Gastrocnemius medialis (tissue), 4 donors: ENCODE data around the gene SCN2B. TPM values are rescaled to one million over a fixed set of nuclear protein-coding genes. Genes with fewer than 3 reads are reported as not detected.
A peak's percentile ranks its signal among the peaks of the same experiment; 100 is the strongest.

ENCODE experiments used
- ATAC-seq, 2 donors: fragments of 150-250 bp; one replicate each; pipeline ENCODE4 v1.9.1; 2016
- DNase-seq, 2 donors: peaks; one replicate each; pipeline ENCODE4 v3.0.0-alpha.2; 2019
- H3K27ac ChIP-seq, 4 donors: fragments of 200-600 bp; sonication (generic); 1 replicate in 1 of 4; 2 replicates in 3 of 4; pipeline ENCODE4 v1.5.1; 2016 to 2018; ENCODE audit warnings: mild to moderate bottlenecking in 2 of 4, moderate library complexity in 1 of 4
- H3K27me3 ChIP-seq, 3 donors: fragments of 200-600 bp; sonication (generic) in 2 of 3; 1 replicate in 1 of 3; 2 replicates in 2 of 3; pipeline versions ENCODE4 v1.5.1 to v1.6.0; 2016 to 2019; ENCODE audit warnings: mild to moderate bottlenecking in 1 of 3, moderate library complexity in 1 of 3
- H3K36me3 ChIP-seq, 2 donors: fragments of 200-600 bp; sonication (generic) in 1 of 2; one replicate each; pipeline ENCODE4 v1.5.1; 2017 to 2018
- H3K4me1 ChIP-seq, 2 donors: fragments of 200-600 bp; sonication (generic) in 1 of 2; one replicate each; pipeline ENCODE4 v1.5.1; 2016 to 2017; ENCODE audit warnings: mild to moderate bottlenecking in 2 of 2
- H3K4me3 ChIP-seq, 4 donors: fragments of 200-600 bp; sonication (generic) in 3 of 4; 1 replicate in 1 of 4; 2 replicates in 3 of 4; pipeline ENCODE4 v1.5.1; 2016 to 2019; ENCODE audit warnings: mild to moderate bottlenecking in 2 of 4
- H3K9me3 ChIP-seq, 3 donors: fragments of 200-600 bp; sonication (generic) in 2 of 3; 1 replicate in 1 of 3; 2 replicates in 2 of 3; pipeline ENCODE4 v1.5.1; 2016 to 2019
- CTCF ChIP-seq, 5 experiments: fragments of 450-650 bp in 3 of 5; fragments of 200-600 bp in 2 of 5; sonication (generic) in 2 of 5; IDR thresholded peaks in 4 of 5; conservative IDR thresholded peaks in 1 of 5; 1 replicate in 4 of 5; 2 replicates in 1 of 5; pipeline ENCODE4 v1.5.1; 2016 to 2019; ENCODE audit warnings: antibody characterized with exemption in 5 of 5, mild to moderate bottlenecking in 3 of 5, moderate library complexity in 3 of 5
- POLR2A ChIP-seq, 2 donors: fragments of 450-650 bp; IDR thresholded peaks; one replicate each; pipeline ENCODE4 v1.6.1; 2017; ENCODE audit warnings: antibody characterized with exemption in 2 of 2, mild to moderate bottlenecking in 2 of 2, moderate library complexity in 2 of 2
- in situ Hi-C, 4 donors: fragments of 200-750 bp; cut with MboI; loops; one replicate each; pipeline versions ENCODE4 v1.15.0 to v1.8.0; 2017; ENCODE audit warnings: low sequenced_read_pairs in 4 of 4
- intact Hi-C: fragments of 100-400 bp; cut with DNase I; formaldehyde crosslinking; loops from one replicate; pipeline ENCODE4 v1.15.1; 2023; ENCODE audit warnings: low total_unique reads
- total RNA-seq, 4 donors: library from RNA; depleted of rRNA; stranded (reverse); fragments of >200 nt; gene quantifications; one replicate each; pipeline versions ENCODE4 v1.1.0 to v1.2.3, GENCODE V29; 2016

Gene SCN2B
- total RNA-seq, 4 donors from 2014 or later = 0.10 to 1.9 (median 0.24) TPM; not detected in 1

- Histone ChIP-seq H3K4me1 (no peaks in the 10 kb centered on the region), H3K36me3 (no peaks in the 10 kb centered on the region), H3K27ac (peak overlapping the region in 1 of 4 donors; percentile 4), H3K27me3 (peaks cover 0 to 10% (median 8%) of the 10 kb centered on the region in 3 donors), H3K9me3 (no peaks in the 10 kb centered on the region), H3K4me3 (no peak overlapping the region)
- no peak for ATAC-seq
- DNase-seq = no peak
- TF ChIP-seq POLR2A (IDR thresholded peaks at IDR 0.05) (no peak), CTCF (IDR thresholded peaks at IDR 0.05 in 4 of 5, conservative IDR thresholded peaks at IDR 0.05 in 1 of 5) (no peak)
- in situ Hi-C loops = loop anchor here in 1 of 4 donors (10.0 kb wide), 1 partner anchor 89 kb away; no protein-coding TSS in a partner anchor
- intact Hi-C loops = no loop called here
These were observed 29.4 kb upstream of the SCN2B start for GRCh38 chr11:118205606-118206378.

DNA sequence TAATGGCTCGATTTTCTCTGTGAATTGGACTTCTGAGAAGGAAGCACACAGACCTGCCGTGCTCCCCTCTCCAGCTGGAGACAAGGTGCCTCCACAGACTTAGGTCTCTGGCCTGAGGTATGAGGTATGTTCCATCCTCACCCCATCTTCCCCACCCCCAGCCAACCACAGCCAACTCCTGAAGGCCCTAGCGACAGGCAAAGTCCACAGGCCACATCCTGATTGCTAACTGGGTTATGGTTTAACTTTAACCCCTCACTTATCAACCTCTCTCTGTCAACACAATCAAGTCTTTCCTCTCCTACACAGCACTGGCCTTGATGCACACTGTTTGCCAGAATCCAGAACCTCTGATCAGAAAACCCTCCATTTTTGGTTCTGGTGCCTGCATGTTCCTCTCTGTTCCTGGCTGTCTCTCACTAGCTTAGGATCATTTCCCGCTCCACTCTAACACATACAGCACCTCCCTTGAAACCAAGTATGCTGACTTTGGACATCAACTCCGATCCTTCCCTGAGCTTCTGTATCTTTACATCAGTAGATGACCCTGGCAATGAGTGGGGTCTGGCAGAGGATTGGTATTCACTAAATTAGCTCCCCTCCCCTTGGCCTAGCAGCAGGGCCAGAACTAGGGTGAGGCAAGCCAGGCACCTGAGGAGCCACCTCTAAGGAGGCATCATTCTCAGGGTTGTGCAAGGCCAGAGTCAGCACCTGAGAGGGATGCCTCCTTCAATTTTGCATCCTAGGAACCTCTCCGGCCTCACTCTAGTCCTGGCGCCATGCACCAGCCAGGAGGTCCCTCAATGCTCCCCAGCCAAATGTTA is 26.4 kb upstream of the SCN2B start:
- no peak for DNase-seq
- in situ Hi-C loops = loop anchor here in 1 of 4 donors (10.0 kb wide), 1 partner anchor 92 kb away; no protein-coding TSS in a partner anchor

GRCh38 chr11:118201966-118202365 is 25.5 kb upstream of the SCN2B start:
- ATAC-seq (no peak), DNase-seq (no peak)
- H3K4me1 ChIP-seq = peaks cover 0 to 5% of the 10 kb centered on the region in 2 donors
- H3K36me3 ChIP-seq = no peaks in the 10 kb centered on the region
- no peaks in the 10 kb centered on the region for H3K9me3 ChIP-seq
- no peak overlapping the region for H3K4me3 ChIP-seq
- H3K27ac ChIP-seq = no peak overlapping the region
- in situ Hi-C loops = loop anchor here in 1 of 4 donors (10.0 kb wide), 1 partner anchor 93 kb away; no protein-coding TSS in a partner anchor
- H3K27me3 ChIP-seq = no peaks in the 10 kb centered on the region
- intact Hi-C loops = no loop called here
- TF ChIP-seq POLR2A (IDR thresholded peaks at IDR 0.05) (no peak), CTCF (IDR thresholded peaks at IDR 0.05 in 4 of 5, conservative IDR thresholded peaks at IDR 0.05 in 1 of 5) (no peak)

More for the DNA sequence above, 26.4 kb upstream of the SCN2B start:
- ATAC-seq = no peak
- TF ChIP-seq CTCF (IDR thresholded peaks at IDR 0.05 in 4 of 5, conservative IDR thresholded peaks at IDR 0.05 in 1 of 5) = no peak
- no peak for TF ChIP-seq POLR2A (IDR thresholded peaks at IDR 0.05)
- Histone ChIP-seq H3K9me3 (no peaks in the 10 kb centered on the region), H3K4me3 (no peak overlapping the region), H3K27me3 (no peaks in the 10 kb centered on the region), H3K27ac (no peak overlapping the region), H3K36me3 (no peaks in the 10 kb centered on the region), H3K4me1 (peaks cover 0 to 5% of the 10 kb centered on the region in 2 donors)
- intact Hi-C loops = no loop called here

- TF ChIP-seq CTCF (IDR thresholded peaks at IDR 0.05 in 4 of 5, conservative IDR thresholded peaks at IDR 0.05 in 1 of 5) = no peak
- TF ChIP-seq POLR2A (IDR thresholded peaks at IDR 0.05) = no peak
- Histone ChIP-seq H3K4me3 (no peak overlapping the region), H3K4me1 (peaks cover 0 to 5% of the 10 kb centered on the region in 2 donors), H3K27ac (no peak overlapping the region), H3K27me3 (no peaks in the 10 kb centered on the region), H3K9me3 (no peaks in the 10 kb centered on the region), H3K36me3 (no peaks in the 10 kb centered on the region)
- ATAC-seq (no peak), DNase-seq (no peak)
- in situ Hi-C loops = loop anchor here in 1 of 4 donors (10.0 kb wide), 1 partner anchor 94 kb away; no protein-coding TSS in a partner anchor
- intact Hi-C loops = no loop called here
These were observed 24.7 kb upstream of the SCN2B start for GRCh38 chr11:118200901-118201680.
